Thymus (tissue), 11 donors: ENCODE results near the gene ROGDI. TPM values are rescaled to one million over a fixed set of nuclear protein-coding genes. Genes with fewer than 3 reads are reported as not detected.

ENCODE experiments used
- DNase-seq, 9 donors: peaks; one replicate each; pipeline ENCODE4 v3.0.0-alpha.2; 2013; ENCODE audit warnings: low spot score in 9 of 9, low read depth in 6 of 9, missing footprints in 1 of 9
- H3K27ac ChIP-seq, 2 donors: one replicate each; pipeline ENCODE4 v1.5.1; 2013; ENCODE audit warnings: control low read depth in 1 of 2, low read depth in 1 of 2, low read length in 1 of 2, mild to moderate bottlenecking in 1 of 2, moderate library complexity in 1 of 2
- H3K27me3 ChIP-seq, 2 donors: one replicate each; pipeline ENCODE4 v1.5.1; 2013; ENCODE audit warnings: low read length in 1 of 2; ENCODE audit not compliant: control insufficient read depth in 2 of 2, insufficient read depth in 1 of 2
- H3K36me3 ChIP-seq, 2 donors: one replicate each; pipeline ENCODE4 v1.5.1; 2013; ENCODE audit warnings: low read length in 1 of 2, mild to moderate bottlenecking in 1 of 2, moderate library complexity in 1 of 2; ENCODE audit not compliant: control insufficient read depth in 2 of 2, insufficient read depth in 2 of 2
- H3K4me1 ChIP-seq, 2 donors: one replicate each; pipeline ENCODE4 v1.5.1; 2013; ENCODE audit warnings: low read length in 2 of 2; ENCODE audit not compliant: control insufficient read depth in 2 of 2, insufficient read depth in 2 of 2
- H3K4me3 ChIP-seq, 2 donors: one replicate each; pipeline ENCODE4 v1.5.1; 2013; ENCODE audit warnings: low read length in 2 of 2, control low read depth in 1 of 2, mild to moderate bottlenecking in 1 of 2
- H3K9me3 ChIP-seq, 2 donors: one replicate each; pipeline ENCODE4 v1.5.1; 2013; ENCODE audit warnings: low read length in 1 of 2, mild to moderate bottlenecking in 1 of 2; ENCODE audit not compliant: control insufficient read depth in 2 of 2, insufficient read depth in 1 of 2
- WGBS: extraction: QIAGEN DNeasy Blood & Tissue Kit; methylation state at CpG from one replicate; pipeline ENCODE4 v1.1.7; 2013; 5-methylcytosine and 5-hydroxymethylcytosine counted together
- polyA plus RNA-seq: library from polyadenylated mRNA; stranded (reverse); fragments of 200-250 nt; gene quantifications from one replicate; pipeline ENCODE4 v1.2.3, GENCODE V29; 2013
- total RNA-seq: library from RNA; stranded (reverse); fragments of 120-200 nt; gene quantifications from one replicate; pipeline ENCODE4 v1.2.4, GENCODE V29; 2013
- donor health status: healthy.

ROGDI gene
- total and polyA plus RNA-seq, 2 donors, result 28.0 to 40.8 TPM

- Histone ChIP-seq H3K4me1 (peaks cover 4 to 17% of the 10 kb centered on the region in 2 donors), H3K4me3 (no peak overlapping the region), H3K27me3 (no peaks in the 10 kb centered on the region), H3K9me3 (peaks cover 4 to 8% of the 10 kb centered on the region in 2 donors), H3K36me3 (peaks cover 56 to 59% of the 10 kb centered on the region in 2 donors), H3K27ac (no peak overlapping the region)
- no peak for DNase-seq
- 98% methylated on average over 44 of the region's 44 CpGs for WGBS
Measured at GRCh38 chr16:4752351-4753100, 49.9 kb downstream of the ROGDI start.

- WGBS, result 97% methylated on average over 8 of the region's 8 CpGs
- no peak for DNase-seq
- H3K36me3 ChIP-seq, result peaks cover 51 to 53% of the 10 kb centered on the region in 2 donors
- peaks cover 14 to 34% of the 10 kb centered on the region in 2 donors for H3K4me1 ChIP-seq
- H3K27me3 ChIP-seq, result no peaks in the 10 kb centered on the region
- peaks cover 4 to 8% of the 10 kb centered on the region in 2 donors for H3K9me3 ChIP-seq
- no peak overlapping the region for H3K27ac ChIP-seq
- H3K4me3 ChIP-seq, result no peak overlapping the region
Measured at GRCh38 chr16:4750896-4751295, 51.5 kb downstream of the ROGDI start.

DNA sequence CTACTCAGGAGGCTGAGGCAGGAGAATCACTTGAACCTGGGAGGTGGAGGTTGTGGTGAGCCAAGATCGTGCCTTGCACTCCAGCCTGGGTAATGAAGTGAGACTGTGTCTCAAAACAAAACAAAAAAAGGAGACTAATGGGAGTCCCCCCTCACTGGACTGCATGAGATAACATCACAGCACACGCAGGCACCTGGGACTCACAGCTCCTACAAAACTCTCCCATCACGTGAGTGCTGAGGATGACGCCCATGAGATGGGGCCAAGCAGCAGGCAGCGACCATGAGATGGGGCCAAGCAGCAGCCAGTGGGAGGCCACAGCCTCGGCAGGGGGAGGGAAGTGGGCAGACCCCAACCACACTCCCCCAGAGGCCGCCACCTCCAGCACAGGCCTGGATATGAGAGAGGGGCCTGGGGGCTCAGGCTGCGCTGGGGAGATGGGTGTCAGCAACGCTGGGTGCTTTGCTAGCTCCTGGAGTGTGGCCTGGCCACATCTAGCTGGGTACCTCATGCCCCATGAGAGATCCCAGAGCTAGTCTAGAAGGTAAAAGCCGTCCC lies 52.7 kb downstream of the ROGDI start:
- WGBS, result 96% methylated on average over 10 of the region's 10 CpGs

DNA sequence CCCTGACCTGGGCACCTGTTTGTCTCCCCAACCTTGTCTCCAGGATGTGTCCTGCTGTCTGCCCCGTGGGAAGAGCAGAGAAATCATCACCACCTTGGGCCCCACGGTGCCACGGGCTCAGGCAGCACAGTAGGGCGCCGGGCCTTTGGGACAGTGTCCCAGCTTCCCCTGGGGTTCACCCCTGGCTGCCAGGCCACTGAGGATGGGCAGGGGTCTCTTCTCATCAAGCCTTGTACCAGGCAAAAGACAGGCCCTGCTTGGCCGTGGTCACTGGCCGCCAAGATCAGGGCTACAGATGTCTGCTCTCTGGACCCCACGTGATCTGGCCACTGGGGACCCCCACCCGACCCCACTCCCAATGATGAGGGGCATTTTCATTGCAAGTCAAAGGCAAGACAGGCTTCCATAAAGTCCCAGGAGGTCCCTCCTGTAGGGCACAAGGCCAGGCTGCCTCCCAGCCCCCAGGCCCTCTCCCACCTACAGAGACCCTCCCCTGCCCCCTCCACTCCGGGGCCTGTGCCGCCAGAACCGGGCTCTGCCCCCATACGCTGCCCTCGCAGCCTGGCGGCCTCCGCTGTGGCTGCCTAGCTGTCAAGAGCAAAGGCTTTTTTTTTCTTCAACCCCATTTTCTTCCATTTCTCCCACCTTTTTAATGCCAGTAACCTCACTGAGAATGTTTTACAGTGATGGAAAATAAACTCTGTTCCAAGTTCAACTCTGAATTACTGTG lies 53.6 kb downstream of the ROGDI start:
- H3K27me3 ChIP-seq, result no peaks in the 10 kb centered on the region
- H3K36me3 ChIP-seq, result peaks cover 35 to 38% of the 10 kb centered on the region in 2 donors
- no peak overlapping the region for H3K4me3 ChIP-seq
- no peak overlapping the region for H3K27ac ChIP-seq
- 96% methylated on average over 16 of the region's 16 CpGs for WGBS
- peaks cover 14 to 35% of the 10 kb centered on the region in 2 donors for H3K4me1 ChIP-seq
- H3K9me3 ChIP-seq, result no peaks in the 10 kb centered on the region
- no peak for DNase-seq

More for the DNA sequence above, 52.7 kb downstream of the ROGDI start:
- Histone ChIP-seq H3K4me3 (no peak overlapping the region), H3K36me3 (peaks cover 41 to 42% of the 10 kb centered on the region in 2 donors), H3K27ac (no peak overlapping the region), H3K9me3 (peaks cover under 1 to 2% of the 10 kb centered on the region in 2 donors), H3K27me3 (no peaks in the 10 kb centered on the region), H3K4me1 (peaks cover 14 to 35% of the 10 kb centered on the region in 2 donors)
- no peak for DNase-seq

DNA sequence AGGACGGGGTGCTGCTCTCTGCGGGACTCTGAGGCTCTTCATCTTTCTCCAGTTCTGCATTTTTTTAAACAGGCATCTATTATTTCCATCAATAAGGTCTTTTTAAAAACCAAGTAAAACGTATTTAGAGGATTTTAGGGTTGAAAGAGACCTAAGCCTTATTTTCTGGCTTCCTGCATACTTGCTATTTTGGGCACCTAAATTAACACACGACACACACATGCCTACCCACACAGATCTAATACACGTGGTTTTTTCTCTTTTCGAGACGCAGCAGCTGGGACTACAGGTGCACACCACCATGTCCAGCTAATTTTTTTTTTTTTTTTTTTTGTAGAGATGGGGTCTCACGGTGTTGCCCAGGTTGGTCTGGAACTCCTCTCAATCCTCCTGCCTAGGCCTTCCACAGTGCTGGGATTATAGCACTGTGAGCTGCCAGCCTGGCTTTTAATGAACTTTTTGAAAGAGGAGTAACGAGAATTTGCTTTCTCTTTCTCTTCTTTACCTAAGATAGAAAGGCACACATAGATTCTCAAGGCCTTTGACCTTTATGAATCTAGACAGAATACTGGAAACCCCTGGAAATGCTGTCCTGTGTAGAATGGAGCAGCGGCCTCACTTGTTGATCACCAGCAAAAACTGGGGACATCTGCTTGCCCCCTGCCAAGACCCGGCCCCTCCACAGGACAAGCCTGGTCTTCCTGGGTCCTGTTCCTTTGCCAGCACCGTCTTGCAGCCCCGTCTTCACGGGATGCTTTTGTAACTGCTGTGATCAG lies 54.3 kb downstream of the ROGDI start:
- Histone ChIP-seq H3K27ac (peak overlapping the region in 1 of 2 donors; percentile 13), H3K4me1 (peaks cover 14 to 40% of the 10 kb centered on the region in 2 donors), H3K4me3 (no peak overlapping the region), H3K36me3 (peaks cover 28 to 31% of the 10 kb centered on the region in 2 donors), H3K27me3 (no peaks in the 10 kb centered on the region), H3K9me3 (no peaks in the 10 kb centered on the region)
- DNase-seq, result peak in 2 of 9 donors; percentile 29 to 70
- 55% methylated on average over 14 of the region's 14 CpGs for WGBS

DNA sequence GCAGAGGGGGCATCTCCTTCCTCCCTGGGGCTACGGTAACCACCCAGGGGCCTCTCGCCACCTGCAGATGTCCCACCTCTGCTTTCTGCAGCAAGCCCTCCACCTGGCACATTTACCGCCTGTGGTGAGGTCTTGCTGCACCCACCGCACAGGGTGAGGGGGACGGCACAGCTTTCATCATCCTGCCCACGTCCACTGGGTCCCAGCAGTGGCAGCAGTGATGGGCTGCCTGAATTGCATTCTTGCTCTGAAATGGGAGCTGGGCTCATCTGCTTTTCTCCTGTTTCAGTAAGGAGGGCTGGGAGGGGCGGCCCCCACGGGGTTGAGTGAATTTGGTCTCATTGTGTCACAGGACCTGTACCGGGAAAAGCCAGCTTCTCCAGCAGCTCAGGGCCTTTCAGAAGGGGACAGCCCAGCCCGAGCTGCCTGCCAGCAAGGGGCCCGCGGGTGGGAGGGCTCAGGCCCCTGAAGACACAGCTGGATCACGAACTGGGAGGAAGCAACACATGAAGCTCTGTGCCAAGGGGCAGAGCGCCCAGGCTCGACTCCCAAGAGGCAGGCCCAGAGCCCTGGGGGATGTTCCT lies 55.4 kb downstream of the ROGDI start:
- WGBS, result 53% methylated on average over 15 of the region's 15 CpGs
- H3K27me3 ChIP-seq, result no peaks in the 10 kb centered on the region
- H3K4me1 ChIP-seq, result peaks cover 14 to 44% of the 10 kb centered on the region in 2 donors
- no peak overlapping the region for H3K4me3 ChIP-seq
- peak in 2 of 9 donors; percentile 35 to 57 for DNase-seq
- no peaks in the 10 kb centered on the region for H3K9me3 ChIP-seq
- peaks cover 18 to 22% of the 10 kb centered on the region in 2 donors for H3K36me3 ChIP-seq
- H3K27ac ChIP-seq, result peak overlapping the region; percentile 13 to 25

Other genes starting within 250 kb of the ROGDI start
- 0.05 TPM for gene C16orf96, start 246.3 kb downstream of the ROGDI start, total RNA-seq
- 0.05 TPM for gene C16orf96, start 246.3 kb downstream of the ROGDI start, polyA plus RNA-seq
- 5.9 TPM for gene UBALD1, start 187.7 kb downstream of the ROGDI start, total RNA-seq
- gene UBALD1, start 187.7 kb downstream of the ROGDI start, polyA plus RNA-seq, result 20.4 TPM
- 8.4 TPM for gene MGRN1, start 177.8 kb downstream of the ROGDI start, total RNA-seq
- 16.0 TPM for gene MGRN1, start 177.8 kb downstream of the ROGDI start, polyA plus RNA-seq
- 35.4 TPM for gene NUDT16L1, start 109.1 kb downstream of the ROGDI start, total RNA-seq
- 37.1 TPM for gene NUDT16L1, start 109.1 kb downstream of the ROGDI start, polyA plus RNA-seq
- gene ANKS3, start 68.4 kb downstream of the ROGDI start, total RNA-seq, result 9.8 TPM
- 34.0 TPM for gene ANKS3, start 68.4 kb downstream of the ROGDI start, polyA plus RNA-seq
- gene DNAAF8, start 68.1 kb downstream of the ROGDI start, total RNA-seq, result 0.38 TPM
- gene DNAAF8, start 68.1 kb downstream of the ROGDI start, polyA plus RNA-seq, result 1.1 TPM
- gene ZNF500, start 35.5 kb downstream of the ROGDI start, total RNA-seq, result 7.7 TPM
- gene ZNF500, start 35.5 kb downstream of the ROGDI start, polyA plus RNA-seq, result 13.8 TPM
- gene SEPTIN12, start 14.3 kb downstream of the ROGDI start, total RNA-seq, result not detected
- 0.14 TPM for gene SEPTIN12, start 14.3 kb downstream of the ROGDI start, polyA plus RNA-seq
- 3.9 TPM for gene SMIM22, start 7.3 kb downstream of the ROGDI start, total RNA-seq
- 16.2 TPM for gene SMIM22, start 7.3 kb downstream of the ROGDI start, polyA plus RNA-seq
- gene GLYR1, start 44.7 kb upstream of the ROGDI start, total RNA-seq, result 36.4 TPM
- gene GLYR1, start 44.7 kb upstream of the ROGDI start, polyA plus RNA-seq, result 59.1 TPM
- 12.9 TPM for gene UBN1, start 44.8 kb upstream of the ROGDI start, total RNA-seq
- 9.2 TPM for gene UBN1, start 44.8 kb upstream of the ROGDI start, polyA plus RNA-seq
- 3.7 TPM for gene PPL, start 134.5 kb upstream of the ROGDI start, total RNA-seq
- gene PPL, start 134.5 kb upstream of the ROGDI start, polyA plus RNA-seq, result 14.3 TPM
- gene SEC14L5, start 155.7 kb upstream of the ROGDI start, total RNA-seq, result 0.24 TPM
- 0.14 TPM for gene SEC14L5, start 155.7 kb upstream of the ROGDI start, polyA plus RNA-seq
- gene NAGPA, start 231.3 kb upstream of the ROGDI start, total RNA-seq, result 6.7 TPM
- gene NAGPA, start 231.3 kb upstream of the ROGDI start, polyA plus RNA-seq, result 10.3 TPM